Femur (tissue), 1 donor: Measurements from ENCODE around the gene POLR2M.

Experiments used
- DNase-seq: peaks from one replicate; pipeline ENCODE4 v3.0.0-alpha.2; 2017

Gene POLR2M

GRCh38 chr15:57692709-57693108 lies 13.8 kb upstream of the POLR2M start:
- DNase-seq = no peak

- DNase-seq = no peak
Measured at GRCh38 chr15:57694279-57694678, 12.2 kb upstream of the POLR2M start.

- DNase-seq = no peak
Measured at GRCh38 chr15:57696146-57696545, 10.4 kb upstream of the POLR2M start.

GRCh38 chr15:57697588-57697987 lies 8.9 kb upstream of the POLR2M start:
- no peak for DNase-seq

- DNase-seq = no peak
Measured at GRCh38 chr15:57698243-57698642, 8.3 kb upstream of the POLR2M start.

- DNase-seq = no peak
Measured at GRCh38 chr15:57698991-57699390, 7.5 kb upstream of the POLR2M start.

GRCh38 chr15:57703387-57703786 lies 3.1 kb upstream of the POLR2M start:
- no peak for DNase-seq

- DNase-seq = no peak
Measured at GRCh38 chr15:57704441-57704840, 2.1 kb upstream of the POLR2M start.

- no peak for DNase-seq
Measured at GRCh38 chr15:57705746-57706404, 639 bp upstream of the POLR2M start.

- no peak for DNase-seq
Measured at GRCh38 chr15:57708047-57708446, 1.5 kb downstream of the POLR2M start.

GRCh38 chr15:57718309-57718708 lies 11.8 kb downstream of the POLR2M start:
- no peak for DNase-seq

- no peak for DNase-seq
Measured at GRCh38 chr15:57720867-57721266, 14.4 kb downstream of the POLR2M start.

GRCh38 chr15:57726411-57726810 lies 19.9 kb downstream of the POLR2M start:
- no peak for DNase-seq

GRCh38 chr15:57727031-57727430 lies 20.5 kb downstream of the POLR2M start:
- no peak for DNase-seq

GRCh38 chr15:57728436-57728835 lies 21.9 kb downstream of the POLR2M start:
- no peak for DNase-seq

- DNase-seq = peak; percentile 63
Measured at GRCh38 chr15:57730876-57731275, 24.4 kb downstream of the POLR2M start.

GRCh38 chr15:57731530-57732103 lies 25.1 kb downstream of the POLR2M start:
- no peak for DNase-seq

- DNase-seq = peak; percentile 35
Measured at GRCh38 chr15:57732526-57733331, 26.2 kb downstream of the POLR2M start.

GRCh38 chr15:57734860-57735259 lies 28.3 kb downstream of the POLR2M start:
- DNase-seq = no peak

- no peak for DNase-seq
Measured at GRCh38 chr15:57735431-57735830, 28.9 kb downstream of the POLR2M start.

- no peak for DNase-seq
Measured at GRCh38 chr15:57735891-57736290, 29.4 kb downstream of the POLR2M start.

GRCh38 chr15:57736591-57736990 lies 30.1 kb downstream of the POLR2M start:
- no peak for DNase-seq

- no peak for DNase-seq
Measured at GRCh38 chr15:57738734-57739237, 32.3 kb downstream of the POLR2M start.

- DNase-seq = no peak
Measured at GRCh38 chr15:57740048-57740447, 33.5 kb downstream of the POLR2M start.
